GM10266 (cell line): ENCODE measurements around the gene NELL1.

Source experiments
- DNase-seq: peaks from one replicate; pipeline ENCODE4 v3.0.0; 2012; ENCODE audit errors: extremely low spot score
- CTCF ChIP-seq: IDR thresholded peaks from 2 replicates; pipeline ENCODE4 v1.5.1; 2012; ENCODE audit warnings: mild to moderate bottlenecking, low read depth; ENCODE audit not compliant: control insufficient read depth, insufficient read depth; ENCODE audit errors: missing control alignments

The NELL1 gene

GRCh38 chr11:20782775-20783174 lies 113.4 kb downstream of the NELL1 start:
- TF ChIP-seq CTCF = no peak
- no peak for DNase-seq

GRCh38 chr11:20783220-20783619 lies 113.8 kb downstream of the NELL1 start:
- DNase-seq = no peak
- TF ChIP-seq CTCF = no peak

DNA sequence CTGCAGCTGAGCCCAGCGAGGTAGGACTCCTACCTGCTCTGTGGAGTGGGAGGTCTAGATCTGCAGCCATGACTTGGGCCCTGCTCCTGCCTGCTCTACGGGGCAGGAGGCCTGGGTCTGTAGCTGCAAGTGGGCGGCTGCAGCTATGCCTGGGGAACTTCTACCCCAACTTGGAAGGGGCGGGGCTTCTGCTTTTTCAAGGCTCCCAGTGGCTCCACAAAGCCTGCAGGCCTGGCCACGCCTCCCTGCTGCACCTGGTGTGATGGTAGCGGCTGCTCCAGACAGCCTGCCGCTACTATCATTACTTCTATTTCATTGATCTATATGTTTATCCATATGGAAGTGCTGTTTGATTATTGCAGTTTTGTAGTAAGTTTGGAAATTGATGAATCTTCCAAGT lies 121.2 kb downstream of the NELL1 start:
- no peak for DNase-seq
- no peak for TF ChIP-seq CTCF

- TF ChIP-seq CTCF = no peak
Measured at GRCh38 chr11:20795005-20795404, 125.6 kb downstream of the NELL1 start.

GRCh38 chr11:20808328-20808727 lies 138.9 kb downstream of the NELL1 start:
- no peak for DNase-seq
- TF ChIP-seq CTCF = no peak

More at GRCh38 chr11:20795005-20795404, 125.6 kb downstream of the NELL1 start:
- DNase-seq = no peak

GRCh38 chr11:20821046-20821445 lies 151.7 kb downstream of the NELL1 start:
- no peak for DNase-seq
- no peak for TF ChIP-seq CTCF

DNA sequence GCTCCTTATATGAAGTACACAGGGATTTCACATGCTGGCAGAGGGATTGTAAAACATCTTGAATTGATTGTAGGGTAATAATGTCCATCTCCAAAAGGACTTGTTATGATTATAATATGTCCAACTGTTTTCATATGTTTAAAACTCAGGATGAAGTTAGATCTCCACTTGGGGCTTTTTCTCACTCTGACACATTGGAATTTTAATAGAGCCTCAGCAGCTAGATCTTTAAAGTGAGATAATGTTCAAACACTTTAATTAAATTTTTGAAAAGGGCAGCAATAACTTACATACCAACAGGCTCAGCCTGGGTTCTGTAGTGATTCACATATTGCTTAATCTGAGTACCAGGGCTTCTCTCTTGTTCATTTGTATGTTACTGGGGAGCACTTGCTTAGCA lies 152.1 kb downstream of the NELL1 start:
- TF ChIP-seq CTCF = no peak
- no peak for DNase-seq
